ENCODE measurements around the gene OPCML. TPM values are rescaled to one million over a fixed set of nuclear protein-coding genes. Genes with fewer than 3 reads are reported as not detected.

OPCML gene
- polyA plus RNA-seq, 1 donor (not counting 4 experiments of a cell fraction or from before 2014, with no cell fraction given): 0.04 TPM

GRCh38 chr11:132921597-132921996 is 610.7 kb downstream of the OPCML start:
- no peak overlapping the region for H3K4me3 ChIP-seq (ENCODE audit: control insufficient read depth in 2 of 3, extremely low read depth in 1 of 3, insufficient read depth in 2 of 3, low read depth in 1 of 3, low read length in 3 of 3)

GRCh38 chr11:132920451-132921096 is 611.7 kb downstream of the OPCML start:
- DNase-seq (ENCODE audit: low read depth, low spot score): no peak
- Histone ChIP-seq H3K4me1 (ENCODE audit: control insufficient read depth, extremely low read depth, insufficient read depth, low read length) (no peaks in the 10 kb centered on the region), H2AFZ (ENCODE audit: control insufficient read depth, low read length) (no peak overlapping the region), H3K79me2 (ENCODE audit: control insufficient read depth, insufficient read depth, low read length) (no peaks in the 10 kb centered on the region), H3K36me3 (ENCODE audit: control insufficient read depth in 2 of 2, extremely low read depth in 1 of 2, insufficient read depth in 2 of 2, low read length in 2 of 2) (no peaks in the 10 kb centered on the region), H3K4me3 (ENCODE audit: control insufficient read depth in 2 of 3, extremely low read depth in 1 of 3, insufficient read depth in 2 of 3, low read depth in 1 of 3, low read length in 3 of 3) (no peak overlapping the region), H3K4me2 (ENCODE audit: control insufficient read depth, extremely low read depth, insufficient read depth, low read depth, low read length) (no peak overlapping the region), H4K20me1 (ENCODE audit: control insufficient read depth, extremely low read depth, insufficient read depth, low read length) (no peaks in the 10 kb centered on the region), H3K9me3 (ENCODE audit: control insufficient read depth, low read depth, low read length) (no peaks in the 10 kb centered on the region), H3K9me1 (ENCODE audit: control insufficient read depth, extremely low read depth, insufficient read depth, low read length) (no peaks in the 10 kb centered on the region), H3K27me3 (ENCODE audit: control insufficient read depth, extremely low read depth, insufficient read depth, low read length) (no peaks in the 10 kb centered on the region), H3K9ac (ENCODE audit: control insufficient read depth, extremely low read depth, insufficient read depth, low read length) (no peak overlapping the region), H3K27ac (ENCODE audit: control insufficient read depth, insufficient read depth, low read length) (no peak overlapping the region)
- no peak for FAIRE-seq
- no peak for TF ChIP-seq EZH2 (IDR thresholded peaks at IDR 0.05; ENCODE audit: low read length)
- TF ChIP-seq CTCF (optimal IDR thresholded peaks at IDR 0.05 in 1 of 3, IDR thresholded peaks at IDR 0.05 in 1 of 3, conservative IDR thresholded peaks at IDR 0.05 in 1 of 3; ENCODE audit: extremely low read depth in 1 of 3, insufficient read depth in 2 of 3, low read length in 3 of 3): no peak
- dilution Hi-C loops (cut with MboI; ENCODE audit: extremely low pct_ligation_motif_present, low sequenced_read_pairs): no loop called here

More at GRCh38 chr11:132921597-132921996, 610.7 kb downstream of the OPCML start:
- Histone ChIP-seq H4K20me1 (ENCODE audit: control insufficient read depth, extremely low read depth, insufficient read depth, low read length) (no peaks in the 10 kb centered on the region), H3K36me3 (ENCODE audit: control insufficient read depth in 2 of 2, extremely low read depth in 1 of 2, insufficient read depth in 2 of 2, low read length in 2 of 2) (no peaks in the 10 kb centered on the region), H2AFZ (ENCODE audit: control insufficient read depth, low read length) (no peak overlapping the region), H3K9ac (ENCODE audit: control insufficient read depth, extremely low read depth, insufficient read depth, low read length) (no peak overlapping the region), H3K27me3 (ENCODE audit: control insufficient read depth, extremely low read depth, insufficient read depth, low read length) (no peaks in the 10 kb centered on the region), H3K4me2 (ENCODE audit: control insufficient read depth, extremely low read depth, insufficient read depth, low read depth, low read length) (no peak overlapping the region), H3K4me1 (ENCODE audit: control insufficient read depth, extremely low read depth, insufficient read depth, low read length) (no peaks in the 10 kb centered on the region), H3K9me3 (ENCODE audit: control insufficient read depth, low read depth, low read length) (no peaks in the 10 kb centered on the region), H3K79me2 (ENCODE audit: control insufficient read depth, insufficient read depth, low read length) (no peaks in the 10 kb centered on the region), H3K9me1 (ENCODE audit: control insufficient read depth, extremely low read depth, insufficient read depth, low read length) (no peaks in the 10 kb centered on the region), H3K27ac (ENCODE audit: control insufficient read depth, insufficient read depth, low read length) (no peak overlapping the region)
- dilution Hi-C loops (cut with MboI; ENCODE audit: extremely low pct_ligation_motif_present, low sequenced_read_pairs): no loop called here
- FAIRE-seq (no peak), DNase-seq (ENCODE audit: low read depth, low spot score) (no peak)
- TF ChIP-seq CTCF (optimal IDR thresholded peaks at IDR 0.05 in 1 of 3, IDR thresholded peaks at IDR 0.05 in 1 of 3, conservative IDR thresholded peaks at IDR 0.05 in 1 of 3; ENCODE audit: extremely low read depth in 1 of 3, insufficient read depth in 2 of 3, low read length in 3 of 3) (no peak), EZH2 (IDR thresholded peaks at IDR 0.05; ENCODE audit: low read length) (no peak)

All from keratinocyte (primary cell).